PC-3 (cell line): Measurements from ENCODE around the gene SMIM11. TPM values are rescaled to one million over a fixed set of nuclear protein-coding genes. Genes with fewer than 3 reads are reported as not detected.

Experiments used
- ATAC-seq: fragments of 200-7000 bp; cut with Tn5 transposase; 2 replicates; pipeline ENCODE4 v1.9.1; 2020; ENCODE audit warnings: mild to moderate bottlenecking, moderate library complexity
- BruUV-seq: library from RNA; stranded (reverse); fragments of 400-500 nt; replicated peaks from 2 replicates; lab custom pipeline; 2021; lab: Mats Ljungman, UMichigan
- CTCF ChIA-PET: fragments of 300-600 bp; sonication (Branson Sonifier 250); formaldehyde crosslinking; loops from one replicate; lab custom pipeline; 2022; ENCODE audit warnings: antibody characterized with exemption; lab: Charles Lee
- POLR2A ChIA-PET: fragments of 300-600 bp; sonication (Branson Sonifier 250); formaldehyde crosslinking; loops from one replicate; lab custom pipeline; 2022; ENCODE audit warnings: antibody characterized with exemption; ENCODE audit not compliant: unreplicated experiment; lab: Charles Lee
- DNase-seq: peaks from one replicate; pipeline ENCODE4 v3.0.0-alpha.2; 2015
- H2AFZ ChIP-seq: fragments of 300-600 bp; sonication (generic); 2 replicates; pipeline ENCODE4 v1.6.0; 2016; ENCODE audit warnings: antibody characterized with exemption, low read length
- H3F3A ChIP-seq: fragments of 300-600 bp; sonication (generic); one replicate; pipeline ENCODE4 v1.6.0; 2017; ENCODE audit warnings: antibody characterized with exemption, low read length, control low read depth, mild to moderate bottlenecking; ENCODE audit not compliant: unreplicated experiment
- H3K27ac ChIP-seq: fragments of 300-600 bp; sonication (generic); 2 replicates; pipeline ENCODE4 v1.5.1; 2016; ENCODE audit warnings: mild to moderate bottlenecking, low read length
- H3K27me3 ChIP-seq: fragments of 300-600 bp; sonication (generic); 2 replicates; pipeline ENCODE4 v1.6.1; 2016; ENCODE audit warnings: low read length, mixed read lengths
- H3K36me3 ChIP-seq: fragments of 300-600 bp; sonication (generic); 2 replicates; pipeline ENCODE4 v1.6.1; 2016; ENCODE audit warnings: low read depth, mixed run types, low read length, mixed read lengths
- H3K4me1 ChIP-seq: fragments of 300-600 bp; sonication (generic); 2 replicates; pipeline ENCODE4 v1.5.1; 2016; ENCODE audit warnings: low read length; ENCODE audit not compliant: insufficient read depth
- H3K4me2 ChIP-seq: fragments of 300-600 bp; sonication (generic); 2 replicates; pipeline ENCODE4 v1.6.0; 2016; ENCODE audit warnings: low read length
- H3K4me3 ChIP-seq: fragments of 300-600 bp; sonication (generic); 2 replicates; pipeline ENCODE4 v1.5.1; 2016; ENCODE audit warnings: mild to moderate bottlenecking, low read length, mixed read lengths
- H3K79me2 ChIP-seq: fragments of 300-600 bp; sonication (generic); 2 replicates; pipeline ENCODE4 v1.6.1; 2017; ENCODE audit warnings: low read length, mixed read lengths
- H3K9ac ChIP-seq: fragments of 300-600 bp; sonication (generic); 2 replicates; pipeline ENCODE4 v1.6.0; 2016; ENCODE audit warnings: mild to moderate bottlenecking, low read length
- H3K9me2 ChIP-seq: fragments of 300-600 bp; sonication (generic); replicated peaks from 2 replicates; pipeline ENCODE4 v1.6.1; 2016; ENCODE audit warnings: mixed run types, low read length, mixed read lengths
- H3K9me3 ChIP-seq: fragments of 300-600 bp; sonication (generic); 2 replicates; pipeline ENCODE4 v1.6.1; 2016; ENCODE audit warnings: low read length, mixed read lengths
- H4K20me1 ChIP-seq: fragments of 300-600 bp; sonication (generic); 2 replicates; pipeline ENCODE4 v1.6.1; 2016; ENCODE audit warnings: low read length, mixed read lengths
- EZH2 ChIP-seq: fragments of 300-600 bp; sonication (generic); IDR thresholded peaks from one replicate; pipeline ENCODE4 v1.6.1; 2017; ENCODE audit warnings: antibody characterized with exemption, mild to moderate bottlenecking, low read length; ENCODE audit not compliant: unreplicated experiment
- EZH2phosphoT487 ChIP-seq: fragments of 300-600 bp; sonication (generic); IDR thresholded peaks from 2 replicates; pipeline ENCODE4 v1.6.1; 2018; ENCODE audit warnings: mild to moderate bottlenecking, antibody characterized with exemption, low read length, borderline replicate concordance
- intact Hi-C: fragments of 100-400 bp; cut with micrococcal nuclease; formaldehyde crosslinking; loops from 2 replicates; pipeline ENCODE4 v1.9.0; 2023
- total RNA-seq: library from RNA; depleted of rRNA; stranded (reverse); fragments of >200 nt; gene quantifications from 2 replicates; pipeline ENCODE4 v1.2.3, GENCODE V29; 2014
- TF ChIP-seq, protein P1 (sequence below): fragments of 300-600 bp; sonication (generic); conservative IDR thresholded peaks from 2 replicates; pipeline ENCODE4 v1.5.1; 2017; ENCODE audit warnings: antibody characterized with exemption, low read depth, mild to moderate bottlenecking, low read length

The SMIM11 gene
- total RNA-seq, 1 experiment from 2014 or later, result 39.8 TPM

DNA sequence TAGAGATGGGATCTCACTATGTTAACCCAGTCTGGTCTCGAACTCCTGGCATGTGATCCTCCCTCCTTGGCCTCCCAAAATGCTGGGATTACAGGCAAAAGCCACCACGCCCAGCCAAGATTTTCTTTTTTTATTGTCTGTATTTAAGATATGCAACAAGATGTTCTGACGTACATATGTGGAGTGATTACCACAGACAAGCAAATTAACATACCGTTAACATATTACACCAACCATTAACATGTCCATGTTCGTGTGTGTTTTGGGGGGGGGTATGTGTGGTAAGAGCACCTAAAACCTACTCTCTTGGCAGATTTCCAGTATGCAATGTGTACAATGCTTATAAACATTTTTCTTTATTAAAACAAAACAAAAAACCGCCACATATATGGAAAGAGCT is 22.1 kb upstream of the SMIM11 start:
- no TSS peak for BruUV-seq
- ChIA-PET CTCF (no interaction called here), POLR2A (no interaction called here)
- intact Hi-C loops, result no loop called here
- Histone ChIP-seq H3K4me1 (no peaks in the 10 kb centered on the region), H3K9me2 (no peaks in the 10 kb centered on the region), H3K36me3 (no peaks in the 10 kb centered on the region), H3K4me3 (no peak overlapping the region), H3K4me2 (no peak overlapping the region), H4K20me1 (no peaks in the 10 kb centered on the region), H3K79me2 (no peaks in the 10 kb centered on the region), H3K9ac (no peak overlapping the region), H3F3A (no peaks in the 10 kb centered on the region), H3K27ac (no peak overlapping the region), H3K9me3 (no peaks in the 10 kb centered on the region), H2AFZ (no peak overlapping the region), H3K27me3 (peaks cover 11% of the 10 kb centered on the region)
- TF ChIP-seq, protein P1, sequence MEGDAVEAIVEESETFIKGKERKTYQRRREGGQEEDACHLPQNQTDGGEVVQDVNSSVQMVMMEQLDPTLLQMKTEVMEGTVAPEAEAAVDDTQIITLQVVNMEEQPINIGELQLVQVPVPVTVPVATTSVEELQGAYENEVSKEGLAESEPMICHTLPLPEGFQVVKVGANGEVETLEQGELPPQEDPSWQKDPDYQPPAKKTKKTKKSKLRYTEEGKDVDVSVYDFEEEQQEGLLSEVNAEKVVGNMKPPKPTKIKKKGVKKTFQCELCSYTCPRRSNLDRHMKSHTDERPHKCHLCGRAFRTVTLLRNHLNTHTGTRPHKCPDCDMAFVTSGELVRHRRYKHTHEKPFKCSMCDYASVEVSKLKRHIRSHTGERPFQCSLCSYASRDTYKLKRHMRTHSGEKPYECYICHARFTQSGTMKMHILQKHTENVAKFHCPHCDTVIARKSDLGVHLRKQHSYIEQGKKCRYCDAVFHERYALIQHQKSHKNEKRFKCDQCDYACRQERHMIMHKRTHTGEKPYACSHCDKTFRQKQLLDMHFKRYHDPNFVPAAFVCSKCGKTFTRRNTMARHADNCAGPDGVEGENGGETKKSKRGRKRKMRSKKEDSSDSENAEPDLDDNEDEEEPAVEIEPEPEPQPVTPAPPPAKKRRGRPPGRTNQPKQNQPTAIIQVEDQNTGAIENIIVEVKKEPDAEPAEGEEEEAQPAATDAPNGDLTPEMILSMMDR, result no peak
- TF ChIP-seq EZH2phosphoT487 (no peak), EZH2 (no peak)
- ATAC-seq (no peak), DNase-seq (no peak)

DNA sequence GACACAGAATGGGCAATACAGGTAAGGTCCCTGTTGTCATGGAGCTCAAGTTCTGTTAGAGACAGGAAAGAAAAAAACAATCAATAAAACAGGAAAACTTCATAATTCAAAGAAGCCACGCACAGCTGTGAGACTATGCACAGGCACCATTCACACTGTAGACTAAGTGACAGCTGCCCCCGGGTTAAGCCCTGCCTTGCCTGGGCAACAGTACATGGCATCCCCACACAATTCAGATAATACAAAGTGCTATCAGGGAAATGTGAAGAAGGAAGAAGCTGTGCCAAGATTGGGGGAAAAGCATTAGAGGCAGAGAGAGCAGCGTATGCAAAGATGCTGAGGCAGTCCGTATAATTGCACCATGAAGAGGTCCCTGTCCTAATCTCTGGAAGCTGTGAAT is 20.5 kb upstream of the SMIM11 start:
- Histone ChIP-seq H3K27me3 (peaks cover 11% of the 10 kb centered on the region), H2AFZ (no peak overlapping the region), H3F3A (no peaks in the 10 kb centered on the region), H3K27ac (no peak overlapping the region), H3K9me3 (no peaks in the 10 kb centered on the region), H3K9me2 (no peaks in the 10 kb centered on the region), H4K20me1 (no peaks in the 10 kb centered on the region), H3K4me1 (no peaks in the 10 kb centered on the region), H3K9ac (no peak overlapping the region), H3K4me2 (no peak overlapping the region), H3K4me3 (no peak overlapping the region), H3K79me2 (no peaks in the 10 kb centered on the region), H3K36me3 (no peaks in the 10 kb centered on the region)
- ChIA-PET CTCF (no interaction called here), POLR2A (no interaction called here)
- DNase-seq, result no peak
- intact Hi-C loops, result no loop called here
- TF ChIP-seq EZH2phosphoT487, result no peak
- TF ChIP-seq, protein P1, result no peak
- TF ChIP-seq EZH2, result no peak
- no TSS peak for BruUV-seq
- no peak for ATAC-seq

DNA sequence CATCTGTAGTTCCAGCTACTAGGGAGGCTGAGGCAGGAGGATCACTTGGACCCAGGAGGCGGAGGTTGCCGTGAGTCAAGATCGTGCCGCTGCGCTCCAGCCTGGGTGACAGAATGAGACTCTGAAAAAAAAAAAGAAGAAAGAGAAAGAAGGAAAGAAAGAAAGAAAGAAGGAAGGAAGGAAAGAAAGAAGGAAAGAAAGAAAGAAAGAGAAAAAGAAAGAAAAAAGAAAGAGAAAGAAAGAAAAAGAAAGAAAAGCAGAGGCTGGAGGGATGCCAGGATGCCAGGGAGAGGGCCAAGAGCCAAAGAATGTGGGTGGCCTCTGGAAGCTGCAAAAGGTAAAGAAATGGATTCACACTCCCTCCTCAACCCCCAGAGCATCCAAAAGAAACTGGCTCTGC is 19.7 kb upstream of the SMIM11 start:
- no peak for ATAC-seq
- Histone ChIP-seq H3K9me3 (no peaks in the 10 kb centered on the region), H3K9me2 (no peaks in the 10 kb centered on the region), H4K20me1 (no peaks in the 10 kb centered on the region), H3K27me3 (peaks cover 11% of the 10 kb centered on the region), H3K4me2 (no peak overlapping the region), H3K4me1 (no peaks in the 10 kb centered on the region), H3K9ac (no peak overlapping the region), H3K4me3 (no peak overlapping the region), H3K36me3 (no peaks in the 10 kb centered on the region), H3K27ac (no peak overlapping the region), H2AFZ (no peak overlapping the region), H3F3A (no peaks in the 10 kb centered on the region), H3K79me2 (no peaks in the 10 kb centered on the region)
- ChIA-PET CTCF (interaction anchor here (0.9 kb wide), 1 partner anchor 431 kb away, joined by 4 read pairs; no protein-coding TSS in a partner anchor), POLR2A (no interaction called here)
- TF ChIP-seq EZH2phosphoT487 (no peak), EZH2 (no peak)
- TF ChIP-seq, protein P1, result no peak
- no TSS peak for BruUV-seq
- intact Hi-C loops, result no loop called here
- no peak for DNase-seq
